SH-SY5Y (cell line): ENCODE results near the gene SUGCT.

ENCODE experiments used
- GATA2 ChIP-seq: IDR thresholded peaks from 2 replicates; pipeline ENCODE4 v1.6.1; 2011; ENCODE audit warnings: mild to moderate bottlenecking, low read depth, low read length
- GATA3 ChIP-seq: IDR thresholded peaks from 2 replicates; pipeline ENCODE4 v1.6.1; 2011; ENCODE audit warnings: low read depth, mild to moderate bottlenecking, low read length, moderate library complexity

The SUGCT gene

GRCh38 chr7:40827222-40828085 is 692.6 kb downstream of the SUGCT start:
- TF ChIP-seq GATA2 (no peak), GATA3 (no peak)

- TF ChIP-seq GATA2 (no peak), GATA3 (no peak)
Observed at GRCh38 chr7:40828686-40829600, 694.1 kb downstream of the SUGCT start.

- TF ChIP-seq GATA3 (no peak), GATA2 (no peak)
Observed at GRCh38 chr7:40833191-40833887, 698.5 kb downstream of the SUGCT start.

GRCh38 chr7:40833888-40834234 is 699.1 kb downstream of the SUGCT start:
- no peak for TF ChIP-seq GATA3

- TF ChIP-seq GATA3 (no peak), GATA2 (no peak)
Observed at GRCh38 chr7:40836218-40836617, 701.4 kb downstream of the SUGCT start.

- no peak for TF ChIP-seq GATA3
- TF ChIP-seq GATA2: no peak
Observed at GRCh38 chr7:40839881-40840280, 705.1 kb downstream of the SUGCT start.

GRCh38 chr7:40840990-40841389 is 706.2 kb downstream of the SUGCT start:
- no peak for TF ChIP-seq GATA3
- TF ChIP-seq GATA2: no peak

GRCh38 chr7:40842641-40843040 is 707.8 kb downstream of the SUGCT start:
- TF ChIP-seq GATA2 (no peak), GATA3 (no peak)

GRCh38 chr7:40843338-40843985 is 708.7 kb downstream of the SUGCT start:
- TF ChIP-seq GATA2: no peak
- no peak for TF ChIP-seq GATA3

- TF ChIP-seq GATA3: no peak
Observed at GRCh38 chr7:40845943-40846342, 711.1 kb downstream of the SUGCT start.

GRCh38 chr7:40847921-40848320 is 713.1 kb downstream of the SUGCT start:
- TF ChIP-seq GATA3 (no peak), GATA2 (no peak)

GRCh38 chr7:40848541-40849221 is 713.9 kb downstream of the SUGCT start:
- TF ChIP-seq GATA3 (no peak), GATA2 (no peak)

- TF ChIP-seq GATA2 (no peak), GATA3 (no peak)
Observed at GRCh38 chr7:40850017-40850416, 715.2 kb downstream of the SUGCT start.

- TF ChIP-seq GATA2: no peak
- no peak for TF ChIP-seq GATA3
Observed at GRCh38 chr7:40851001-40851400, 716.2 kb downstream of the SUGCT start.

- no peak for TF ChIP-seq GATA3
- no peak for TF ChIP-seq GATA2
Observed at GRCh38 chr7:40859076-40859475, 724.3 kb downstream of the SUGCT start.
